Muscle of back (tissue), 11 donors: ENCODE measurements around the gene ADGRG7. TPM values are rescaled to one million over a fixed set of nuclear protein-coding genes. Genes with fewer than 3 reads are reported as not detected.
A peak's percentile ranks its signal among the peaks of the same experiment; 100 is the strongest.

Experiments used
- DNase-seq, 3 donors: peaks; one replicate each; pipeline versions ENCODE4 v3.0.0 to v3.0.0-alpha.2; 2013
- polyA plus RNA-seq, 10 donors: library from polyadenylated mRNA; unstranded; fragments of 120-200 nt; gene quantifications; one replicate each; pipeline ENCODE4 v1.2.1, GENCODE V29; 2013; ENCODE audit not compliant: insufficient read length in 10 of 10

The ADGRG7 gene
- polyA plus RNA-seq, 10 donors: 0.04 TPM; not detected in 9

- DNase-seq: no peak
Measured at GRCh38 chr3:100600181-100601042, 9.0 kb upstream of the ADGRG7 start.

- no peak for DNase-seq
Measured at GRCh38 chr3:100602506-100603444, 6.6 kb upstream of the ADGRG7 start.

- peak in 2 of 3 donors; percentile 10 to 39 for DNase-seq
Measured at GRCh38 chr3:100603469-100603868, 5.9 kb upstream of the ADGRG7 start.

- no peak for DNase-seq
Measured at GRCh38 chr3:100605358-100605757, 4.0 kb upstream of the ADGRG7 start.

- no peak for DNase-seq
Measured at GRCh38 chr3:100606894-100607512, 2.4 kb upstream of the ADGRG7 start.

GRCh38 chr3:100609963-100610362 is 562 bp downstream of the ADGRG7 start:
- DNase-seq: no peak

GRCh38 chr3:100611221-100611620 is 1.8 kb downstream of the ADGRG7 start:
- DNase-seq: no peak

GRCh38 chr3:100613721-100614390 is 4.5 kb downstream of the ADGRG7 start:
- no peak for DNase-seq

- DNase-seq: no peak
Measured at GRCh38 chr3:100614941-100615340, 5.5 kb downstream of the ADGRG7 start.

GRCh38 chr3:100615684-100616083 is 6.3 kb downstream of the ADGRG7 start:
- DNase-seq: peak in 1 of 3 donors; percentile 16

GRCh38 chr3:100621251-100621650 is 11.8 kb downstream of the ADGRG7 start:
- no peak for DNase-seq

- DNase-seq: no peak
Measured at GRCh38 chr3:100627491-100627890, 18.1 kb downstream of the ADGRG7 start.

GRCh38 chr3:100629421-100630127 is 20.2 kb downstream of the ADGRG7 start:
- no peak for DNase-seq

- DNase-seq: no peak
Measured at GRCh38 chr3:100630664-100631063, 21.3 kb downstream of the ADGRG7 start.

GRCh38 chr3:100631236-100631635 is 21.8 kb downstream of the ADGRG7 start:
- DNase-seq: no peak

GRCh38 chr3:100634493-100635272 is 25.3 kb downstream of the ADGRG7 start:
- DNase-seq: peak in 1 of 3 donors; percentile 2

- no peak for DNase-seq
Measured at GRCh38 chr3:100635273-100635701, 25.9 kb downstream of the ADGRG7 start.

GRCh38 chr3:100637197-100637631 is 27.8 kb downstream of the ADGRG7 start:
- DNase-seq: no peak

GRCh38 chr3:100640633-100641032 is 31.2 kb downstream of the ADGRG7 start:
- DNase-seq: no peak

GRCh38 chr3:100641471-100642032 is 32.2 kb downstream of the ADGRG7 start:
- no peak for DNase-seq
